SH-SY5Y (cell line): ENCODE data around the gene GPR143.

ENCODE experiments used
- GATA2 ChIP-seq: IDR thresholded peaks from 2 replicates; pipeline ENCODE4 v1.6.1; 2011; ENCODE audit warnings: mild to moderate bottlenecking, low read depth, low read length
- GATA3 ChIP-seq: IDR thresholded peaks from 2 replicates; pipeline ENCODE4 v1.6.1; 2011; ENCODE audit warnings: low read depth, mild to moderate bottlenecking, low read length, moderate library complexity

GRCh38 chrX:9794495-9794894 lies 28.8 kb upstream of the GPR143 start:
- TF ChIP-seq GATA2 (no peak), GATA3 (no peak)
